Tibial artery (tissue), 4 donors: Measurements from ENCODE around the gene GXYLT1.

Source experiments
- DNase-seq, 2 donors: peaks; one replicate each; pipeline ENCODE4 v3.0.0-alpha.2; 2019
- H3K27ac ChIP-seq, 2 donors: fragments of 200-600 bp; sonication (generic) in 1 of 2; 1 replicate in 1 of 2; 2 replicates in 1 of 2; pipeline ENCODE4 v1.5.1; 2018 to 2019; ENCODE audit warnings: mild to moderate bottlenecking in 1 of 2
- H3K27me3 ChIP-seq, 2 donors: fragments of 200-600 bp; sonication (generic) in 1 of 2; one replicate each; pipeline versions ENCODE4 v1.5.1 to v1.6.0; 2016 to 2019
- H3K36me3 ChIP-seq, 3 donors: fragments of 200-600 bp; sonication (generic) in 2 of 3; one replicate each; pipeline ENCODE4 v1.5.1; 2016 to 2019; ENCODE audit warnings: mild to moderate bottlenecking in 2 of 3
- H3K4me1 ChIP-seq, 4 donors: fragments of 200-600 bp; sonication (generic) in 2 of 4; 1 replicate in 3 of 4; 2 replicates in 1 of 4; pipeline ENCODE4 v1.5.1; 2016 to 2019
- H3K4me3 ChIP-seq, 2 donors: fragments of 200-600 bp; sonication (generic) in 1 of 2; 1 replicate in 1 of 2; 2 replicates in 1 of 2; pipeline ENCODE4 v1.5.1; 2018 to 2019; ENCODE audit warnings: mild to moderate bottlenecking in 2 of 2
- H3K9me3 ChIP-seq, 3 donors: fragments of 200-600 bp; sonication (generic) in 1 of 3; one replicate each; pipeline ENCODE4 v1.5.1; 2016 to 2019
- intact Hi-C: fragments of 100-400 bp; cut with DNase I; formaldehyde crosslinking; loops from one replicate; pipeline ENCODE4 v1.15.0; 2023; ENCODE audit warnings: low total_unique reads
- TF ChIP-seq, protein P1 (sequence below), 2 experiments: fragments of 200-600 bp in 1 of 2; fragments of 450-650 bp in 1 of 2; IDR thresholded peaks; one replicate each; pipeline ENCODE4 v1.5.1; 2017 to 2019; ENCODE audit warnings: antibody characterized with exemption in 2 of 2, mild to moderate bottlenecking in 1 of 2, moderate library complexity in 1 of 2

The GXYLT1 gene

DNA sequence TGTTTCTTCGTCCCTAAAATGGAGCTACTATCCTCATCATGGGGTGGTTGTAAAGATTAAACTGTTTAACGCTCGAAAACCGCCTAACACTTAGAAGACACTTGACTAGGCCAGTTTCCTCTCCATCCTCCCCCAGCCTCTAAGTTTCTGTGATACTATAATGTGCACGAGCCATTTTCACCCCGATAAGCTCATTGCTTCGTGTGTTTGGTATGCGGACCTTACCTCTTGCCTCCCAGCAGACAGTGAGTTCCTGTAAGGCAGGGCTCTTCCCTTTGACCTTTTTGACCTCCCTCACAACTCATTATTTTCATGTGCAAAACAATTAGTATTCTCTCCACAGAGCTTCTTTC is 499 bp upstream of the GXYLT1 start:
- Histone ChIP-seq H3K4me1 (peaks cover 0 to 14% (median 12%) of the 10 kb centered on the region in 4 donors), H3K9me3 (no peaks in the 10 kb centered on the region), H3K27me3 (no peaks in the 10 kb centered on the region), H3K27ac (peak overlapping the region; percentile 75 to 92), H3K36me3 (no peaks in the 10 kb centered on the region), H3K4me3 (peak overlapping the region; percentile 68 to 91)
- DNase-seq: no peak
- TF ChIP-seq, protein P1, sequence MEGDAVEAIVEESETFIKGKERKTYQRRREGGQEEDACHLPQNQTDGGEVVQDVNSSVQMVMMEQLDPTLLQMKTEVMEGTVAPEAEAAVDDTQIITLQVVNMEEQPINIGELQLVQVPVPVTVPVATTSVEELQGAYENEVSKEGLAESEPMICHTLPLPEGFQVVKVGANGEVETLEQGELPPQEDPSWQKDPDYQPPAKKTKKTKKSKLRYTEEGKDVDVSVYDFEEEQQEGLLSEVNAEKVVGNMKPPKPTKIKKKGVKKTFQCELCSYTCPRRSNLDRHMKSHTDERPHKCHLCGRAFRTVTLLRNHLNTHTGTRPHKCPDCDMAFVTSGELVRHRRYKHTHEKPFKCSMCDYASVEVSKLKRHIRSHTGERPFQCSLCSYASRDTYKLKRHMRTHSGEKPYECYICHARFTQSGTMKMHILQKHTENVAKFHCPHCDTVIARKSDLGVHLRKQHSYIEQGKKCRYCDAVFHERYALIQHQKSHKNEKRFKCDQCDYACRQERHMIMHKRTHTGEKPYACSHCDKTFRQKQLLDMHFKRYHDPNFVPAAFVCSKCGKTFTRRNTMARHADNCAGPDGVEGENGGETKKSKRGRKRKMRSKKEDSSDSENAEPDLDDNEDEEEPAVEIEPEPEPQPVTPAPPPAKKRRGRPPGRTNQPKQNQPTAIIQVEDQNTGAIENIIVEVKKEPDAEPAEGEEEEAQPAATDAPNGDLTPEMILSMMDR (IDR thresholded peaks at IDR 0.05): no peak
- intact Hi-C loops: no loop called here

DNA sequence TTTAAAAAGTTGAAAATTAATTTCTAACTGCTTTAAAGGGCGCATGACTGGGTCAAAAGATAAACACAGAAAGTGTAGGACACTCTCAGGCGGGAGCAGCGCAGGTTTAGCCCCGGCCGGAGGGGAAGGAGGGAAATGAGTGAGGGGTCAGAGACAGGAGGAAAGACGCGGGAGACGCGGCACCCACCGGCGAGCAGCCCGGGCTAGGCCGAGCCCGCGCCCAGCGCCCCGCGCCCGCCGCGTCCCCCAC is 591 bp downstream of the GXYLT1 start:
- Histone ChIP-seq H3K4me3 (peak overlapping the region; percentile 68 to 91), H3K27ac (peak overlapping the region; percentile 75 to 92), H3K4me1 (peaks cover 0 to 14% (median 12%) of the 10 kb centered on the region in 4 donors), H3K27me3 (no peaks in the 10 kb centered on the region), H3K36me3 (no peaks in the 10 kb centered on the region), H3K9me3 (no peaks in the 10 kb centered on the region)
- TF ChIP-seq, protein P1 (IDR thresholded peaks at IDR 0.05): no peak
- intact Hi-C loops: no loop called here
- no peak for DNase-seq

DNA sequence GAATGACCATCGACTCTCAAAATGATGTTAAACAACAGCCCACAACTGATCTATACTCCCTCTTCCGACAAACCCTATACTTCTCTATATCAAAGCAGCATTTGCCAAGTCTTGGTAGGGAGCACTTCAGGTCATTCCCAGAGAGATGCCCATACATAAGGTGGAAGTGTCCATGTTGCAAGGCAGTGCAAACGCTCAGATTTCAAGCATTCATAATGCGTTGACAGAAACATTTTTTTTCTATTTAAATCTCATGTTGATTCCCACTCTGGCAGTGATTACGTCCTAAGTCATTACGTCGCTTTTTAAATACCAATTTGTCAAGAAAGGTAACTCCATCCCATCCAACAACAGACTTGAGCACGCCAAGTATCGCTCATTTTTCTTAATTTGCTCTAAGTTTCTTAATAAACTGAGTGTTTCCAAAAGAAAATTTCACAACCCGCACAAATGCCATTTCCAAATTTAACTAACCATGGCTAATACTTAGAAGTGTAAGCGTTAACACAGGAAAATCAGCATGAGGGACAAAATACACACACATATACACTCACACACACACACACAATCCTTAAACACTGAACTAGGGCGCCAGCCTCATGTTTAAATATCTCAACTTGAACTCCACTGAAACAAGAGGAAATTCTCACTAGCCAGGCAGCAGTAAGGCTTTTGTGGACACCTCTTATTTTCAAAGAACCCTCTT is 1.1 kb downstream of the GXYLT1 start:
- no peaks in the 10 kb centered on the region for H3K9me3 ChIP-seq
- intact Hi-C loops: no loop called here

DNA sequence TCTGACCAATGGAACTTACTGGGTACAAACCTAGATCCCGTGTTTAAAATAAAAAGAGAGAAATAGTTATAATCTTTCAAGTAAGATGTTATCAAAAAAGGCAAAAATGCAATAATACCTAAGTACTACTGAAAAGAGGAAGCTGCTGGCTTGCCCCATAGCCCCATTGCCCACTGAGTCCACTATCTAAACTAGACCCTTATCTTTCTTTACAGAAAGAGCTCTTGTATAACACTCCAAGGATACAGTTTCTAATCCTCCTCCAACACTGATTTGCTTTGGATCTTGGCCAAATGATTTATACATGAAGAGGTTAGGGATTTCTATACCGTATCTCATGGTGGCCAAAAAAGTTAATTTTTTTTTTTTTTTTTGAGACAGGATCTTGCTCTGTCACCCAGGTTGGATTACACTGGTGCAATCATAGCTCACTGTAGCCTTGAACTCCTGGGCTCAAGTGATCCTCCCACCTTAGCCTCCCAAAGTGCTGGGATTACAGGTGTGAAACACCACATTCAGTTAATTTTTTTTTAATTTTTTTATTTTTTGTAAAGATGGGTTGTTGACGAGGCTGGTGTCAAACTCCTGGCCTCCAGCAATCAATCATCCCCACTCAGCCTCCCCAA is 2.6 kb downstream of the GXYLT1 start:
- Histone ChIP-seq H3K9me3 (no peaks in the 10 kb centered on the region), H3K4me1 (peaks cover 0 to 14% (median 12%) of the 10 kb centered on the region in 4 donors), H3K27me3 (no peaks in the 10 kb centered on the region), H3K4me3 (no peak overlapping the region), H3K27ac (no peak overlapping the region), H3K36me3 (no peaks in the 10 kb centered on the region)
- DNase-seq: no peak
- intact Hi-C loops: no loop called here
- TF ChIP-seq, protein P1 (IDR thresholded peaks at IDR 0.05): no peak

More for the DNA sequence above, 1.1 kb downstream of the GXYLT1 start:
- no peak for DNase-seq
- TF ChIP-seq, protein P1 (IDR thresholded peaks at IDR 0.05): no peak
- Histone ChIP-seq H3K36me3 (no peaks in the 10 kb centered on the region), H3K27me3 (no peaks in the 10 kb centered on the region), H3K27ac (peak overlapping the region; percentile 75 to 92), H3K4me3 (peak overlapping the region; percentile 68 to 91), H3K4me1 (peaks cover 0 to 14% (median 12%) of the 10 kb centered on the region in 4 donors)

DNA sequence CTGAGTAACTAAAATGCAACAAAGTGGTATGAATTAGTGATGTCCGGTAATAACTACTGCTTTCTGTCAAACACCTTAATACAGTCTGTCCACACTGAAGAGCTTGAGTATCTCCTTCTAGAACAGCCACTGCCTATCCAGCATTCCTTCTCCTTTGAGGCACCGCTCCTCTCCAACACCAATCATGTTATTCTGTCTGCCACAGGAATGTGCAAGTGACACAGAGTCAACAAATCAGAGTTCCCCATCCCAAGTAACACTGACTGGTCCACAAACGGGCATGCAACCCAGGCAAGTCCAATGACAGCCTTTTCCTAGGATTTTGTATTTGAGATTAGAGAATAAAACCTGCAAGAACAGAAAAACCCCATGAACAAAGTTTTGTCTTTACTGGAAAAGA is 3.8 kb downstream of the GXYLT1 start:
- H3K27me3 ChIP-seq: no peaks in the 10 kb centered on the region
- H3K36me3 ChIP-seq: no peaks in the 10 kb centered on the region
- intact Hi-C loops: no loop called here
- peaks cover 0 to 14% (median 12%) of the 10 kb centered on the region in 4 donors for H3K4me1 ChIP-seq
- no peaks in the 10 kb centered on the region for H3K9me3 ChIP-seq
- H3K4me3 ChIP-seq: no peak overlapping the region
- no peak for DNase-seq
- TF ChIP-seq, protein P1 (IDR thresholded peaks at IDR 0.05): no peak
- H3K27ac ChIP-seq: no peak overlapping the region
